HepG2 (cell line): ENCODE measurements around the gene NMU. TPM values are rescaled to one million over a fixed set of nuclear protein-coding genes. Genes with fewer than 3 reads are reported as not detected.
A peak's percentile ranks its signal among the peaks of the same experiment; 100 is the strongest.

Experiments
- ARHGAP35 ChIP-seq: sonication (generic); formaldehyde crosslinking; IDR thresholded peaks from 2 replicates; pipeline ENCODE4 v1.9.0; 2022; ENCODE audit warnings: mild to moderate bottlenecking, inconsistent platforms, moderate library complexity, missing genetic modification reagents, borderline replicate concordance
- ATF6 ChIP-seq: sonication (generic); formaldehyde crosslinking; conservative IDR thresholded peaks from 2 replicates; pipeline ENCODE4 v1.4.0; 2020; ENCODE audit warnings: missing genetic modification reagents
- CC2D1A ChIP-seq: sonication (generic); formaldehyde crosslinking; IDR thresholded peaks from 2 replicates; pipeline ENCODE4 v1.8.1; 2023; ENCODE audit warnings: mild to moderate bottlenecking, missing genetic modification reagents
- ELF3 ChIP-seq: IDR thresholded peaks from 2 replicates; pipeline ENCODE4 v1.6.1; 2016; ENCODE audit warnings: missing genetic modification reagents, missing compliant biosample characterization
- FOSL2 ChIP-seq: sonication (generic); formaldehyde crosslinking; IDR thresholded peaks from 2 replicates; pipeline ENCODE4 v1.4.0; 2020; ENCODE audit warnings: missing genetic modification reagents
- HDAC1 ChIP-seq: sonication (generic); formaldehyde crosslinking; IDR thresholded peaks from 2 replicates; pipeline ENCODE4 v1.5.1; 2020; ENCODE audit warnings: mild to moderate bottlenecking, missing genetic modification reagents
- HDAC6 ChIP-seq: fragments of 200-600 bp; sonication (generic); IDR thresholded peaks from 2 replicates; pipeline ENCODE4 v1.7.0; 2017; ENCODE audit warnings: mild to moderate bottlenecking, antibody characterized with exemption, low read length, low read depth
- HMG20A ChIP-seq: IDR thresholded peaks from 2 replicates; pipeline ENCODE4 v1.6.1; 2016; ENCODE audit warnings: borderline replicate concordance
- JUNB ChIP-seq: sonication (generic); formaldehyde crosslinking; IDR thresholded peaks from 2 replicates; pipeline ENCODE4 v1.8.0; 2022; ENCODE audit warnings: missing genetic modification reagents, mild to moderate bottlenecking, borderline replicate concordance
- NR1H2 ChIP-seq: sonication (generic); formaldehyde crosslinking; IDR thresholded peaks from 2 replicates; pipeline ENCODE4 v1.8.1; 2022; ENCODE audit warnings: low read depth, missing genetic modification reagents, borderline replicate concordance
- PAWR ChIP-seq: sonication (generic); formaldehyde crosslinking; IDR thresholded peaks from 2 replicates; pipeline ENCODE4 v1.4.0; 2020; ENCODE audit warnings: missing genetic modification reagents, mild to moderate bottlenecking, borderline replicate concordance
- REXO4 ChIP-seq: sonication (generic); formaldehyde crosslinking; IDR thresholded peaks from 2 replicates; pipeline ENCODE4 v1.8.0; 2022; ENCODE audit warnings: missing genetic modification reagents, mild to moderate bottlenecking, borderline replicate concordance
- SAFB2 ChIP-seq: sonication (generic); formaldehyde crosslinking; IDR thresholded peaks from 2 replicates; pipeline ENCODE4 v1.5.1; 2020; ENCODE audit warnings: missing genetic modification reagents, low read depth, mild to moderate bottlenecking, borderline replicate concordance
- TEAD2 ChIP-seq: sonication (generic); formaldehyde crosslinking; IDR thresholded peaks from 2 replicates; pipeline ENCODE4 v1.9.0; 2021; ENCODE audit warnings: missing genetic modification reagents
- TEAD3 ChIP-seq: optimal IDR thresholded peaks from 2 replicates; pipeline ENCODE3; 2016; ENCODE audit warnings: borderline replicate concordance
- YEATS2 ChIP-seq: sonication (generic); formaldehyde crosslinking; IDR thresholded peaks from 2 replicates; pipeline ENCODE4 v1.4.0; 2020; ENCODE audit warnings: missing genetic modification reagents, borderline replicate concordance
- ZBTB38 ChIP-seq: sonication (generic); formaldehyde crosslinking; IDR thresholded peaks from 2 replicates; pipeline ENCODE4 v1.5.1; 2020; ENCODE audit warnings: mild to moderate bottlenecking, missing genetic modification reagents
- ZFP36 ChIP-seq: fragments of 150-350 bp; IDR thresholded peaks from 2 replicates; pipeline ENCODE4 v1.6.1; 2018; ENCODE audit warnings: borderline replicate concordance, low read length, low read depth; ENCODE audit not compliant: partially characterized antibody
- ZFP36L1 ChIP-seq: sonication (generic); formaldehyde crosslinking; IDR thresholded peaks from 2 replicates; pipeline ENCODE4 v1.8.0; 2022; ENCODE audit warnings: mild to moderate bottlenecking, missing genetic modification reagents, moderate library complexity
- ZNF121 ChIP-seq: sonication (generic); formaldehyde crosslinking; IDR thresholded peaks from 2 replicates; pipeline ENCODE4 v1.5.0; 2020; ENCODE audit warnings: mild to moderate bottlenecking, missing genetic modification reagents
- ZNF143 ChIP-seq: sonication (generic); formaldehyde crosslinking; IDR thresholded peaks from 2 replicates; pipeline ENCODE4 v1.4.0; 2020; ENCODE audit warnings: missing genetic modification reagents
- ZNF501 ChIP-seq: sonication (generic); formaldehyde crosslinking; IDR thresholded peaks from 2 replicates; pipeline ENCODE4 v1.5.1; 2020; ENCODE audit warnings: mild to moderate bottlenecking, moderate library complexity, missing genetic modification reagents
- ZNF572 ChIP-seq: sonication (generic); formaldehyde crosslinking; IDR thresholded peaks from 2 replicates; pipeline ENCODE4 v1.5.1; 2020; ENCODE audit warnings: mild to moderate bottlenecking, missing genetic modification reagents
- ZNF7 ChIP-seq: IDR thresholded peaks from 2 replicates; pipeline ENCODE4 v1.6.1; 2016; ENCODE audit warnings: missing biosample characterization, missing genetic modification reagents
- ZNF781 ChIP-seq: sonication (generic); formaldehyde crosslinking; IDR thresholded peaks from 2 replicates; pipeline ENCODE4 v1.5.1; 2020; ENCODE audit warnings: borderline replicate concordance, mild to moderate bottlenecking, missing genetic modification reagents; ENCODE audit errors: not compliant biosample characterization
- ZNF816 ChIP-seq: sonication (generic); formaldehyde crosslinking; IDR thresholded peaks from 2 replicates; pipeline ENCODE4 v1.8.0; 2022; ENCODE audit warnings: missing genetic modification reagents, mild to moderate bottlenecking, borderline replicate concordance
- polyA plus RNA-seq, 8 experiments: library from polyadenylated mRNA; depleted of rRNA in 3 of 8; stranded (reverse) in 7 of 8; unstranded in 1 of 8; fragments of >200 nt; fragmentation: Illumina TruSeq in 4 of 8; extraction: Trizol in 4 of 8; gene quantifications; 2 replicates each; pipeline versions ENCODE4 v1.2.1 to v1.2.3, GENCODE V29; 2011 to 2016; ENCODE audit warnings: low read depth in 4 of 8, missing spikeins in 1 of 8, mixed read lengths in 1 of 8; ENCODE audit not compliant: insufficient read depth in 1 of 8
- total RNA-seq, 5 experiments: library from RNA; depleted of rRNA; stranded (reverse); fragments of >200 nt; fragmentation: Illumina TruSeq; extraction: Trizol; gene quantifications; 2 replicates each; pipeline ENCODE4 v1.2.3, GENCODE V29; 2016; ENCODE audit warnings: low read depth in 1 of 5
- TF ChIP-seq, protein P1 (sequence below): sonication (generic); formaldehyde crosslinking; IDR thresholded peaks from 2 replicates; pipeline ENCODE4 v1.4.0; 2020; ENCODE audit warnings: missing genetic modification reagents, borderline replicate concordance
- TF ChIP-seq, protein P2 (sequence below): IDR thresholded peaks from 2 replicates; pipeline ENCODE4 v1.6.1; 2016; ENCODE audit warnings: low read depth, control low read depth

The NMU gene
- total and polyA plus RNA-seq, 2 of the 13 experiments (the other 11 are each of a cell fraction or from before 2014, with no cell fraction given) = not detected

- TF ChIP-seq ZBTB38 (CRISPR knock-in tag) (no peak), YEATS2 (CRISPR knock-in tag) (no peak), CC2D1A (CRISPR knock-in tag) (no peak), ARHGAP35 (CRISPR knock-in tag) (no peak), ZNF501 (peak; percentile 29; the same call in 1 of the 2 replicates), REXO4 (CRISPR knock-in tag) (no peak), ZNF143 (CRISPR knock-in tag) (peak; percentile 37; the same call in 1 of the 2 replicates), ZNF121 (CRISPR knock-in tag) (no peak), ELF3 (no peak), JUNB (CRISPR knock-in tag) (no peak), FOSL2 (CRISPR knock-in tag) (no peak), HDAC6 (no peak), ZNF572 (no peak), HDAC1 (CRISPR knock-in tag) (no peak), ZNF7 (no peak), SAFB2 (no peak), ZNF816 (CRISPR knock-in tag) (no peak), ZFP36 (no peak), HMG20A (no peak), ZFP36L1 (no peak), TEAD2 (no peak), NR1H2 (CRISPR knock-in tag) (no peak), TEAD3 (CRISPR knock-in tag) (no peak), ZNF781 (no peak), PAWR (CRISPR knock-in tag) (no peak), ATF6 (no peak)
- TF ChIP-seq, protein P1, sequence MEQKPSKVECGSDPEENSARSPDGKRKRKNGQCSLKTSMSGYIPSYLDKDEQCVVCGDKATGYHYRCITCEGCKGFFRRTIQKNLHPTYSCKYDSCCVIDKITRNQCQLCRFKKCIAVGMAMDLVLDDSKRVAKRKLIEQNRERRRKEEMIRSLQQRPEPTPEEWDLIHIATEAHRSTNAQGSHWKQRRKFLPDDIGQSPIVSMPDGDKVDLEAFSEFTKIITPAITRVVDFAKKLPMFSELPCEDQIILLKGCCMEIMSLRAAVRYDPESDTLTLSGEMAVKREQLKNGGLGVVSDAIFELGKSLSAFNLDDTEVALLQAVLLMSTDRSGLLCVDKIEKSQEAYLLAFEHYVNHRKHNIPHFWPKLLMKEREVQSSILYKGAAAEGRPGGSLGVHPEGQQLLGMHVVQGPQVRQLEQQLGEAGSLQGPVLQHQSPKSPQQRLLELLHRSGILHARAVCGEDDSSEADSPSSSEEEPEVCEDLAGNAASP = no peak
- TF ChIP-seq, protein P2, sequence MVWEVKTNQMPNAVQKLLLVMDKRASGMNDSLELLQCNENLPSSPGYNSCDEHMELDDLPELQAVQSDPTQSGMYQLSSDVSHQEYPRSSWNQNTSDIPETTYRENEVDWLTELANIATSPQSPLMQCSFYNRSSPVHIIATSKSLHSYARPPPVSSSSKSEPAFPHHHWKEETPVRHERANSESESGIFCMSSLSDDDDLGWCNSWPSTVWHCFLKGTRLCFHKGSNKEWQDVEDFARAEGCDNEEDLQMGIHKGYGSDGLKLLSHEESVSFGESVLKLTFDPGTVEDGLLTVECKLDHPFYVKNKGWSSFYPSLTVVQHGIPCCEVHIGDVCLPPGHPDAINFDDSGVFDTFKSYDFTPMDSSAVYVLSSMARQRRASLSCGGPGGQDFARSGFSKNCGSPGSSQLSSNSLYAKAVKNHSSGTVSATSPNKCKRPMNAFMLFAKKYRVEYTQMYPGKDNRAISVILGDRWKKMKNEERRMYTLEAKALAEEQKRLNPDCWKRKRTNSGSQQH (CRISPR knock-in tag) = no peak
These were observed 82.5 kb downstream of the NMU start (continued) for GRCh38 chr4:55553441-55554201.
